HUDEP-2 (cell line): ENCODE data around the gene CAPRIN1.
"Not testable (repeated sequence)": the region's sequence is repeated elsewhere in the genome, so short reads cannot be mapped to it uniquely, and the experiment has no call there.

Experiments
- DNase-seq, 76 experiments: peaks; one replicate each; lab custom pipeline; 2025; ENCODE audit not compliant: unreplicated experiment in 76 of 76; lab: John Stamatoyannopoulos, UW

The CAPRIN1 gene

DNA sequence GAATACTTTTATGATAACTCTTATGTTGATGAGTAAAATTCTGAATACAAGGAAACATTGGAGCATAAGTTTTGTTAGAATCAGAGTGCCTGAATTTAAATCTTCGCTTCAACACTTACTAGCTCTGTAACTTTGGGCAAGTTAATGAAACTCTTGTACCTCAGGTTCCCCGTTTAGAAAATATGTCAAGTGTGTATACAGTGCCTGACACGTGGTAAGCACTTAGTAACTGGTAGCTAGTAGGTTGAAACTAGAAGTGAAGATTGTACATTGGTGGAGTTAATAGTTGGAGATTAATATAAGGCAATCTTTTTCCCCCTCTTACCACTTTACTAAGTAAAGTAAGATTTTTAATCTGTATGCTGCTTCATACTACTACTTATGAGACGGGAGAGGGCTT is 29.1 kb downstream of the CAPRIN1 start:
- no peak for DNase-seq

DNA sequence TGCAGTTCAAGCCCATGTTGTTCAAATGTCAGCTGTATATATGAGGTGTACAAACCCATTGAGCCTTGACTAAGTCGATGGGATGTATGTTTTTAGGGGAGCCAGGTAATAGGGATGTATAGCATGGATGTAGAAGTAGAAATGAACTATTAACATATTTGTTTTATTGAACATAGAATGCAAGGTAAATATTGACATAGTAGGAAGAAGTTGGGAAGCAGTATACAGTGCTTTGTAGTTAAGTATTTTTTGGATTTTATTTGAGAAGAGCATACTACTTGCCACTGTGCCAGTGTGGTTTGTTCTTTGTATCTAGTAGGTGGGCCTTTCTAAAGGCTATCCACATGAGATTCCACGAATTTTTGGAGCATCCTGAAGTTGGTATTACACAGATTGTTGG is 33.1 kb downstream of the CAPRIN1 start:
- DNase-seq = no peak

DNA sequence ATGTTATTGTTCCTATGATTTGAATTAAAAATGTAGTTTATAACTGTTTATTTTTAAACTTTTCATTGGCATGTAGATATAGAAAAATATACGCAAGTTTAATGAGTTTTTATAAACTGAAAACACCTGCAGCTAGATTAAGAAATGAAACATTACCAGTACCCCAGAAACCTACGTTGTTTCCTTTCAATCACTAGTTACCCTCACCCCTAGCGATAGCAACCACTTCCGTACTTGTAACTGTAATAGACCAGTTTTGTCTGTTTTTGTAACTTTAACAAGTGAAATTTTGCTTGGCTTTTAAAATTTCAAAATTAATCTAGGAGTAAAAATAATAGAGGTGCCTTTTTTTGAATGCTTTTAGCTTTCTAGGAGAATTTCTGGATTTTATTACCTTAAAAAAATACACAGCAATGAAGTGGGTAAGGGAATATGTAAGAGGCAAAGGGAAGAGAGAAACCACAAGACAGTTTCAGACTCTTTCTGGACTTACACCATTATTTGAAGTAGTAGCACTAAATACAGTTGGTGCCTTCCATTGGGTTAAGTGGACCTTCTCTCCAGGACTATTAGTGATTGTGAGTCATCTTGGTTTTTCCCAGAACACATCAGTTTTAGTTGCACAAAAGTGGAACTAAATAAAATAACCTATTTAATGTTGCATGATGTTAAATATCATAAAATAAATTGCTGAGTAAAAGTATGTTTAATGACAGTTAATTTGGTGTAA is 35.2 kb downstream of the CAPRIN1 start:
- no peak for DNase-seq

DNA sequence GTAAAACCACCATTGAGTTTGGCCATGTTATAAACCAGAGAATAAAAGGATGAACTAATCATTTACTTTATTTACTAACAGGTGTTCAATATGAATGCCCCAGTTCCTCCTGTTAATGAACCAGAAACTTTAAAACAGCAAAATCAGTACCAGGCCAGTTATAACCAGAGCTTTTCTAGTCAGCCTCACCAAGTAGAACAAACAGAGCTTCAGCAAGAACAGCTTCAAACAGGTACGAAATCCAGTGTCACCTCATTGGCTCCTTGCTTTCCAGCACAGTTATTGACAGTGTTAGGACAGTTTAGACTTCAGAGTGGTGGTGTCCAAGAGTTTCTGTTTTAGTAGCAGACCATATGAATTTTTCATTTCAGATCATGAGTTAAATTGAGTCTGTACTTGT is 40.3 kb downstream of the CAPRIN1 start:
- DNase-seq = no peak

DNA sequence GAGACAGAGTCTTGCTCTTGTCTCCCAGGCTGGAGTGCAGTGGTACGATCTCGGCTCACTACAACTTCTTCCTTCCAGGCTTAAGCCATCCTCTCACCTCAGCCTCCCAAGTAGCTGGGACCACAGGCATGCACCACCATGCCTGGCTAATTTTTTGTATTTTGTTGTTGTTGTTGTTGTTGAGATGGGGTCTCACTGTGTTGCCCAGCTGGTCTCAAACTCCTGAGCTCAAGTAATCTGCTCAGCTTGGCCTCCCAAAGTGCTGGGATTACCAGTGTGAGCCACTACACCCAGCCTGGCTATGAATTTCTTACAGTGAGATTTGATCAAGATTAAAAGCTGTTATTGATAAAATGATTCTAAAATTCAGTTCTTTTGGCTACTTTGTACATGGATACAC is 43.4 kb downstream of the CAPRIN1 start:
- DNase-seq = not testable (repeated sequence)

DNA sequence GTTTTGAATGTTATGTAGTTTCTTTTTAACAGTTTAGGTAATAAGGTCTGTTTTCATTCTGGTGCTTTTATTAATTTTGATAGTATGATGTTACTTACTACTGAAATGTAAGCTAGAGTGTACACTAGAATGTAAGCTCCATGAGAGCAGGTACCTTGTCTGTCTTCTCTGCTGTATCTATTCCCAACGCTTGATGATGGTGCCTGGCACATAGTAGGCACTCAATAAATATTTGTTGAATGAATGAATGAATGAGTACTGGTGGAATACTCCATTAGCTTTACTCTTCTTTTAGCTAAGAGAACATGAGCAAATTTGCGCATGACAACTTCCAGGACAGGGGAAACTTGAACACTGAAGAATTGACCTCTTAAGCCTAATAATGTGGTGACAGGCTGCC is 47.3 kb downstream of the CAPRIN1 start:
- DNase-seq = no peak

DNA sequence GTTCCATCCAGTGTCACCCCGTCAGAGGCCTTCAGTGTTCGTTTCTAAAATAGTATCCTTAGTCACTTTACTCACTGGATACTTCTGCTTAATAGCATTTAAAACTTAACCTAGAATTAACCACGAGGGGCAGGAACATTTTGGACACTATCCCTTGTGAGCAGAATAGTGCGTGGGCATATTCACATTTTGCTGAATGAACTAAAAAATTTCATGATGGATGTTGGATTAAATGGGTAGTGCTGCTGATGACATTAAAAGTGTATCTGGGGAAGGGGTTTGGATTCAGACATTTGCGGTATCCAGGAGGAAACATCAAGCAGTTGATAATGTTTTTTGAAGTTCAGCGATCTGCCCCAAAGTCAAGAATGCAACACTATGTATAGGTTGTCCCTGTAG is 53.1 kb downstream of the CAPRIN1 start:
- DNase-seq = peak in 3 of 76 experiments; percentile 23 to 39 (median 39)

DNA sequence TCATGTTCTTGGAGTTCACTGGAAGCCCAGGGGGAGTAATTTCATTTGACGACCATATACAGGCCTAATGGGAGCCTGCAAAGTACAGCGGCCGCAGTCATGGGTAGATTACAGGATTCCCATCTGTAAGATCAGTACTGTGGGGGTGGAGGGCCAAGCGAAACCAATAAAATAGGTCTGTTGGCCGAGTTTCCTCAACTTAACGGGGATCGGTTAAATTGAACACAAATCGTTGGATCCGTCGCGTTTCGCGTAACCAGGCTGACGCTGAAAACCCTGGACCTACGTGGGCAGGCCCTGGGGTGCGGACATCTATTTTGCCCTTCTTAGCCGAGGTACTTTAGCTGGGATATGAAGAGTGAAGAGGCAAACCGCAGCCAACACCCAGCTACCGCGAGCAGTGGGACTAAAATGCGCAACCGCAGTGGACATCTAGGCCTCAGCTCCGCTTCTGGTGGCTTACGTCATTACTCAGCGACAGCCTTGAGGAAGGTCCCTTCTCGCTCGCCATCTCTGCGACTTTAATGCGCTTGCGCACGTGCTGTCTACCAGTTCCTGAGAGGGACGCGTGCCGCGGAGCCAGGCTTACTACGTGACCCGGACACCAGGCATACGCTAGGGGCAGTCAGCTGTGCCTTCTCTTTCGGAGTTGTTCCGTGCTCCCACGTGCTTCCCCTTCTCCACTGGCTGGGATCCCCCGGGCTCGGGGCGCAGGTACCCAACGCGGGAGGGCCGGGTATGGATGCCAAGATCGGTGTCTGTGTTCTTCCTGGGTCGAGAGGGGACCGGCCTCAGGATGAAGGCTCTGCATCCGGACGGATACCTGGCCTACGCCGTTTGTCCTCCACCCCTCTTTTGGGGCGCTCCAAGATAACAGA is 53.8 kb downstream of the CAPRIN1 start, which contains the start of gene NAT10:
Gene NAT10, plus strand, starts transcription at position 551 of the 878 bp plus-strand sequence. CDS start 2,597 bp downstream, outside the sequence.
- peak; percentile 64 to 98 (median 94) for DNase-seq

DNA sequence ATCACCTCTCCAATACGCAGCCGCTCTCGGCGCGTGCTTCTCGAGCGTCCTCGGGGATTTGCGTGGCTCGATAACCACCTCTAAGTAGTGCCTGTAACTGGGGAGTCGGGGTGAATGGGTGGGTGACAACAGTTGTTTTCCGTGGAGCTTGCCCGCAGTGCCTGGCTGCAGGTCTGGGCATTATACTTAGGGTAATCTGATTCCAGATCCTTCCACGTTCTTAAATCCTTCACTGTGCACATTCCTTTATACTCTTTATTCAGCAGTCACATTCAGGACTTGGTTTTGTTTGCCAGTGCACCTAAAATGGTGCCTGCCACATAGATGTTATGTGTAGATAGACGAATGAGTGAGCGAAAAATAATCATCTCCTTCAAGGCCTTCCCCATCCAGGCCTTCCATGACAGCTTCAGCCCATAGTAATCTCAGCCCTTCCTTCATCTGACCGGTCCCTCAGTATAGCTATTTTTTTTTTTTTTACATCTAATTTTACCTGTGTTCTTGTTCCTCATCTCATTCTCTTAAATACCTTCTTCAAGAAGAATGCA is 54.5 kb downstream of the CAPRIN1 start:
- peak in 29 of 76 experiments; percentile 3 to 62 (median 40) for DNase-seq

DNA sequence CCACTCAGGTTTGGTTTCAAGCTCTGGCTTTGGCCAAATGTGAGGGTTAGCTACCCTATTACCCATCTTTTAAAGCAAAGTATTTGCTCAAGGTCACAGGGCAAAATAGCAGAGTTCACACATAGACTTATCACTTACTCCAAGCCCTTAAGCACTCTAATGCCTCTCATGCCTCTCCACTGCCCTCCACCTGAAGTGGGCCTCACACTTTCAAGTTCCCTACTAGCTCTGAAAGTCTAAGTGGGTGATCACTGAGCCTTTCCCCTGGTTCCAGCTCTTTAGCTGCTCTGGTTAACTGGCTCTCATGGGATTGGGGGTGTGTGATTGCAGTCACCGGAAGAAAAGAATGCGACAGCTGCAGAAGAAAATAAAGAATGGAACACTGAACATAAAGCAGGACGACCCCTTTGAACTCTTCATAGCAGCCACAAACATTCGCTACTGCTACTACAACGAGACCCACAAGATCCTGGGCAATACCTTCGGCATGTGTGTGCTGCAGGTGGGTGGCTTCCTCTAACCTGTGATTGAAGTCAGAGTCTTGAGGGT is 60.3 kb downstream of the CAPRIN1 start:
- DNase-seq = no peak

DNA sequence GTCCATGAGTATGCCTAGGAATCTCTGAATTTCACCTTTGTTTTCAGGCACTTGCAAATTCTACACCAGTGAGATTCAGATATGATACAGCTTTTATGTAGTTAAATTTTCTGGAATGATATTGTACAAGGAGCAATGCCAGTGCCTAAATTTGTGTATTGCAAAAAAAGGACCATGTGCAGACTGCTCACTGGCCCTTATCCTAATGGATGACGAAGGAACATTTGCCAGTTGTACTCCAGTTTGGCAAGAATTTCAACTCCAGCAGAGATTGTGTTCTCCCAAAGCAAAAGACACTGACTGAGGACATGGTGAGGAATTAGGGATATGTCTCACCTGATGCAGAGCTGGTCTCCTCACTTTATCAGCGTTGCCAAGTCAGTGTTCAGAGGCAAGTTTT is 62.5 kb downstream of the CAPRIN1 start:
- no peak for DNase-seq

DNA sequence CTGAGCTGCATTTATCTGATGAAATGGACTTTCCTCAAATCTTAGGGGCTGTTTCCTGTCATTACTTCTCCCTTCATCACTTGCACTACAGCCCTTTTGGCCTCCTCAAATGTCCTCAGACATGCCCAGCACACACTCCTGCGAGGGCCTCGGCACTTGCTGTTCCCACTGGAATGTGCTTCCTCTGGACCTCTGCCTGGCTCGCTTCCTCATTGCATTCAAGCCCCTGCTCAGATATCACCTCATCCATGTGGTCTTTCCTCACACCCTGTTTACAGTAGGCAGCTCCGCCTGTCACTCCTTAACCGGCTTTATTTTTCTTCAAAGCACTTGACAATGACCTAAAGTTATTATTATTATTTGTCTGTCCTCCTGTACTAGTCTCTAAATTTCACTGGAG is 62.9 kb downstream of the CAPRIN1 start:
- no peak for DNase-seq

DNA sequence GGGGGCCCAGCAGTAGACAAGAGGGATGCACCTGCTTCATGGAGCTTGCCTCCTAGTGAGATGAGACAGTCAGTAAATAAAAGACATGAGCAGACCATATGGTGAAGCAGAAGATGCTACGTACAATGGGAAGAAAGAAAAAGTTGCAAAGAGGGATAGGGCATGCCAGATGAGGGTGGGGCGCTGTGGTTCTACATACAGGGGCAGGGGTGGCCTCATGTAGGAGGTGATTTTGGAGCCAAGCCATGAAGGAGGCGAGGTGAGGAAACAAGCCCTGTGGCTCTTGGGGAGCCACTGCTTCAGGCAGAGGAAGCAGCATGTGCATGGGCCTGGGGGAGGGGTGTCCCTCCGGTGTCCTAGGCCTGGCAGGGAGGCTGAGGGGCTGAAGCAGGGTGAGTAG is 69.1 kb downstream of the CAPRIN1 start:
- peak in 5 of 76 experiments; percentile 8 to 26 (median 9) for DNase-seq

DNA sequence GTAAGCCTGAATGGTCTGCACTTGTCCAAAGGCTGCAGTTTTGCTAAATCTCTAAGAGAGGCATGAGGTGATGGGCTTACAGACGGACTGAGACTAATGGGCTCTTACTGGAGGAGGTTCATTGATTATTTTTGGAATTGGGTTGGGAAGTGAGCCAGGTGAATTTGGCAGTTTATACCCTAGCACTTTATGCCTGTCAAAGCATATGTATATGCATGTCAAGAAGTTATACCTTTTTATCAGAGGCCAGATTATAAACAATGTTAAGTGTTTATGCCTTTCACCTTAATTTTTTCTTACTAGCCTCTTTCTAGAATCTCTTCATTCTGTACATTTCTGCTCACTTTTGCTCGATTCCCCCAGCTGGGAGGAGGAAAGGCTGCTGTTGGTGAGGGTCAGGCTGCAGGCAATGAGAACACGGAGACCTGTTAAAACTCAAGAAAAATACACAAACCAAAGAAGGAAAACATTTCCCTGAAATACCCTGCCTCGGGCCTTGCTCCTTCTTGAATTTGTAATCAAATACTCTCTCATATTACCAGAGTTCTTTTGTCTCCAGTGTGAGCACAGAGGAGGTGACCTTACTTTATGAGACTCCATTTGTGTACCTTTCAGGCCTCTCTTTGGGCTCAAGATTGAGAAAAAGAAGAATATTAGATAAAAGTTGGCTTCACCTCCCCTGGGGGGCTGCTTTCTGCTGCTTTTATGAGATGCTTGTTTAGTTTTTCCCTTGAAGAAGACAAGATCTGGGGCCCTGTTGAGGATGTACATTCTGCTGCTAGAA is 73.5 kb downstream of the CAPRIN1 start:
- DNase-seq = no peak

DNA sequence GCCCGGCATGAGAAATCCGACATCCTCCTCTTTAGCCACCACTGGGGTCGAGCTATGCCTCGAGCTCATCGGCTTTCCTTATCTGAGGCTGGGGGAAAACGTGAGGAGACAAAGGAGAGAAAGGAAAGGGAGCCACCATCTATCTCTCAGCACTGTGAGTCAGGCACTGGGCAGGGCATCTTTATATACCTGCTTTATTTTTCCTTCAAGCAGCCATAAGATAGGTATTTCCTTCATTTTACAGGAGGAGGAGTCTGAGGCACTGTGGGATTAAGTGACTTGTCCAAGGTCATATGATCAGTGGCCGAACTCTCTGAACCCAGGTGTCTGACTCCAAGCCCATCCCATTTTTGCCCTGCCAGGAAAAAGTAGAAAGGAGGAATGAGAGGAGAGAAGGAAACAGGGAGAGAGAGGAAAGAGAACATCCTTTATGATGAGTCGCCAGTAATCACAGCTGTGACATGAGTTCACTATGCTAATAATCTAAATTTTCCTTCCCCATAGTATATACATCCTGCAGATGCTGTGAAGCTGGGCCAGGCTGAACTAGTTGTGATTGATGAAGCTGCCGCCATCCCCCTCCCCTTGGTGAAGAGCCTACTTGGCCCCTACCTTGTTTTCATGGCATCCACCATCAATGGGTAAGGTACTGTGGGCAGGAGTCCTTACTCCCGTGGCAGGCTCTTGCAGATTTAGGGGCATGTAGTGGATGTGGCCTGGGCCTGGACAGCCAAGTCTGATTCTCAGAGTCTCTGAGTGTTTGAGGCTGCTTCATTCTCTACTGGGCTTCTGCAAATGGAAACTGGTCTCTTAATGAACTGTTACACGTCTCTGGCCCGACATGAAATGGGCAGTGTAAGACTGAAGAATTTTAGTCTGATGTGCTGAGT is 75.7 kb downstream of the CAPRIN1 start:
- DNase-seq = no peak

DNA sequence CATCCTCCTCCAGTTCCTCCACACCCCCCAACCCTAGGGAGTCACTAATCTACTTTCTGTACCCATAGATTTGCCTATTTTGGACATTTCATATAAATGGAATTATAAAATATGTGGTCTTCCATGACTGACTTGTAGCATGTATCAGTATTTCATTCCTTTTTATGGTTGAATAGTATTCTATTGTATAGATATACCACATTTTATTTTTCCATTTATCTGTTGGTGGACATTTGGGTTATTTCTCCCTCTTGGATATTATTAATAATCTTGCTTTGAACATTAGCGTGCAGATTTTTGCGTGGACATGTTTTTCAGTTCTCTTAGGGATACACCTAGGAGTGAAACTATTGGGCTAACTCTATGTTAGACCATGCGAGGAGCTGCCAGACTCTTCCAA is 77.3 kb downstream of the CAPRIN1 start:
- no peak for DNase-seq

DNA sequence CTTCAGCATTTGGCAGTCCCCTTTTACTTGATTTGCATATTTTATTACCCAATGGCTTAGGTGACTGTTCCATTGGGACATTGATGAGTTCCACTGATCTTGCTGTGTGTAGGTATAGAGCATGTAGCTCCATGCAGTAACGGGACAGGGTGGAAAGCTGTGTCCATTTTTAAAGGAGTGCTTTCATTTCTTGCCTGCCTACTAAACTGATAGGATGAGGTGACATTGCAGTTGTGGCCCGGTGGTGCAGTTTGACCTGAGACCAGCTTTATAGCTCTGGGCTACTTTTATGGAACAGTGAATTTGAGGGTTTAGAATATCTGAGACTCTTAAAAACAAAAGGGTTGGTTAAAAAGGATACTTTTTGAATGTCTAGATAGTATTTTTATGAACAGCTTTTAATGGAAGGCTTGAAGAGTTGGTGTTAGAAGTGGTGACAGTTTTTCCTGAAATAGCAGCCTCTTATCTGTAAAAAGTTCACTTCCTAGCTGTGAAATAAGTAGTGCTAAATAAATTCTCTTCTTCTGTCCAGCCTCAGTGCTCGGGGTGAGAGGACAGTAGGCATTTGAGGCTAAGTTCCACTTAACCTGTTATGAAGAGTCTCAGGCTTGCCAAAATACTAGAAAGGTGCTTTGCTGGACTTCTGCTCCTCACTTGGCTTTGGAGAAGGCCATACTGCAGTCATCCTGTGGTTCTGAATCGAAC is 80.9 kb downstream of the CAPRIN1 start:
- no peak for DNase-seq

DNA sequence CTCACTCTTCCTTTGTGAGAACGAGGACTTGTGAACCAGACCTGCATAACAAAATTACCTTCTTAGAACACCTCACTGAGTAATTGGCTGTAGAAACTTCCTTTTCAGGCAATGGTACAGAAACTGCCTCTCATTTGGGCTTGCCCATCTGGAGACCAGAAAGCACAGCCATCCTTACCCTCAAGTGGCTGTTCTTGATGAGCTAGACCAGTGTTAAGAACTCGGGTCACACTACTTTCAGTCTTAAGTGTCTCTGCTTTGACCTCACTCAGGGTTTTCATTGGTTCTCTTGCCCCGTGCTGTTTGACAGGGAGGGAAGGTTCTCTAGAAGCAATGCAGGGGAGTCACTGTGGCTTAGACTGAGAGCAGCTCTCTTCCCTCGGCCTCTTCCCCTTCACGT is 83.2 kb downstream of the CAPRIN1 start:
- no peak for DNase-seq

DNA sequence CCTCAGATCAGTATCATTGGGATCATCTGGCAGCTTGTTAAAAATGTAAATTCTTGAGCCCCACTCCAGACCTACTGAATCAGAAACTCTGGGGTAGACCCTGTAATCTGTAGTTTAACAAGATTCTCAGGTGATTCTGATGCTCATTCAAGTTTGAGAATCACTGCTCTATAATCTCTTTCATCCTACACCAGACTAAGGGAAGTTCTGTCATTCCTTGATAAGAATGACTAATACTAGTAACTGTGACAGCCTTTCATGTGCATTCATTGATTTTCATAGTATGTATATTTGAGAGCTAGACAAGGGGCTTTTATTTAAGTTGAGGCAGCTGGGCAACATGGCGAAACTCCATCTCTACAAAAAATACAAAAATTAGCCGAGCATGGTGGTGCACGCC is 83.9 kb downstream of the CAPRIN1 start:
- DNase-seq = no peak
